HG03139 (cell line): ENCODE results near the gene FOXP1.

ENCODE experiments used
- ATAC-seq: cut with Tn5 transposase; IDR thresholded peaks from one replicate; pipeline ENCODE4 v1.9.1; 2021; ENCODE audit not compliant: unreplicated experiment

The FOXP1 gene

DNA sequence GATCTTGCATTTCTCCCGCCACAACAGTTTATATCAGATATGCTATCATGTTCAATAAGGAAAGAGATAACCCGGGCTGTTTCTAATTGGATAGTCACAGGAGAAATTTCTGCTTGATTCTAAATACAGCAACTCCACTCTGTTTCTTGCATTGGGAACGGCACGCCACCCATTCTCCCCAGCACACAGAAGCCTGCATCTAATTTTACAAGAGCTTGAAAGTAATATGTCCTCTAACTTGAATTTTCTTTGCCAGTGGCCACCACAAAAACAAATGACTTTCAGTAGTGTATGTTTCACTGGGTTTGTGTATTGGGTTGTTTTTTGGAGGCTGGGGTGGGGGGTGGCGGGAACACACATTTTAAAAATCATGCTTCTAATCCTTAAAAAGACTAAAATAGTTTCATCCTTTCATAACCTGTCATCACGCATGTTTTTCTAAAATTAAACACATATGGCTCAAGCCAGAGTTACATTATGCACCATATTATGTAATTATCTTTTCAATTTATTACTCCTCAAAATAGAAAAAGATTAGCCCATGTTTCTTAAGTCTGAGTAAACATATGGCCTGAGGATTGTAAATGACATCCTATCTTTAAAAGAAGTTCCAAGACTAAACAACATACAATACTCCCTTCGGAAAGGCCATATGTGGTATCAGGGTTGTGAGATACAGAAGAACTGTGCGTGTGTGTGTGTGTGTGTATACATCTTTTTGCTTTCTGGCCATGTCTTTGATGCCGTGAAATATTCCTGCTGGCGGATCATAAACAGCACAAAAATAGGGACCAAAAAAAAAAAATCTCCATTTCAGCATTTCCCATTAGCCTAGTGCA lies 176.3 kb downstream of the FOXP1 start:
- ATAC-seq: no peak

DNA sequence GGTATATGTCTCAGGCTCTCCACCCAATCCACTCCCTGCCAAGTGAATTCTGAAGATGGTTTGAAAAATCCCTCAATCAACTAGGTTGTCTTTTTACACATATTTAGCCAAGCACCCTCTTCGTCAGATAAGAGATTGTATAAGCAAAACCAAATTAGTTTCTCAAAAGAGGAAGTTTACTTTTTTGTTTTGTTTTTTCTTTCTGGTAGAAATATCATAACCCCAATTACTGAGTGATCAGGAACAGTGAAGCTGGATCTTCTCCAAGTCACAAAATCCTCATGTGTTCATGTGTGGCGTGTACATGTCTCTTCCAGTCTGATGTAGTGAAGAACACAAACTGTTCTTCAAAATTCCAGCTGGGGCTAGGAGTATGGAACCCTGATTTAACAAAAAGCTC lies 180.6 kb downstream of the FOXP1 start:
- no peak for ATAC-seq

DNA sequence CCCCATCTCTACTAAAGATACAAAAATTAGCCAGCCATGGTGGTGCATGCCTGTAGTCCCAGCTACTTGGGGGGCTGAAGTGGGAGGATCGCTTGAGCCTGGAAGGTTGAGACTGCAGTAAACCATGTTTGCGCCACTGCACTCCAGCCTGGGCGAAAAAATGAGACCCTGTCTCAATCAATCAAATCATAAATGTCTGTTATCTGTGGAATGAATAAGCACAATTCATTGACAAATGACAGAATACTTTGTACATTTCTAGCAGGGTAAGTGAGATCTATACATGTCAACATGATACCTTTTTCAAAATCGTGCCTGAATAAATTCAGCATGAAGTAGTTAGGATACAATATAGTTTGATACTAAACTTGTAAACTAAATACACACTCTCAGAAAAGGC lies 181.2 kb downstream of the FOXP1 start:
- no peak for ATAC-seq

DNA sequence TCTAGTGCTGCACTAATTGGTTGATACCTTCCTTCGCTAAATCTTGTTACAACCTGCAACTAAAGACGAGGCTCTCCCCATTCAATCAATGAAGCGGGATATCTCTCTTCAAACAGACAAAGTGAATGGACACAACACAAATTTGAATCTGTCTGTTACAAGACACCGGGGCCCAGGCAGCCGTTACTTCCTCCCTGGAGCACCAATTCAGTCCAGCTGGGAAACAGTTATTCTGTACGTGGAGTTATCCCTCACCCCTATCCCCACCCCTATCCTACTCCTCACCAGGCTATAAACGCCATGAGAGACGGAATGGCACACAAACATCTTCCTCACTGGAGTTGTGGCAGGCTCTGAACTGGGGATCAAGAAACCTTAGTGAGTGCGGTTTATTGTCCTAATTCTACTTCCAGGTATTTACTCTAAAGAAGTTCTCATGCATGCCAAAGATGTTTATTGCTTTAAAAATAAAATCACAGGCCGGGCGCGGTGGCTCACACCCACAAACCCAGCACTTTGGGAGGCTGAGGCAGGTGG lies 181.8 kb downstream of the FOXP1 start:
- ATAC-seq: no peak

DNA sequence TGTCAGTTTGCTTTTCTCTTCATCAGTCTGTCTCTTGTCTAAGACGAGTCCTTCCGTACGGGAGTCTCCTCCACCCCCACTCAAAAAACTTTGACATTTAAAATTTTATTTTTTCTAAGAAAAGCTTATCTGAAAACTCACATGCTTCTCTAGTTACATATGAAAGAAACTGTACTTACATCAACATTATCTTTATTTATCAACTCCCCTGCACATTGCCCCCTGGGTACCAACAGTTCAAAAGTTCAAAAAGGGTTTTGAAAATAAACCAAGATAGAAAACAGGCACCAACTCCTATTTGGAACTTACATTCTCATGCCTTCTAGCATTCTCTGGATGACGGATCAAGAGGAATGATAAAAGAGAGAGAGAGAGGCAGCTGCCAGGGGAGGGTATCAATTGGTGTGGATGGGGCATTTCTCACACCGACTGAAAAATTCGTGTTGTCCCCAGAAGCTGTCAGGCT lies 182.5 kb downstream of the FOXP1 start:
- no peak for ATAC-seq

DNA sequence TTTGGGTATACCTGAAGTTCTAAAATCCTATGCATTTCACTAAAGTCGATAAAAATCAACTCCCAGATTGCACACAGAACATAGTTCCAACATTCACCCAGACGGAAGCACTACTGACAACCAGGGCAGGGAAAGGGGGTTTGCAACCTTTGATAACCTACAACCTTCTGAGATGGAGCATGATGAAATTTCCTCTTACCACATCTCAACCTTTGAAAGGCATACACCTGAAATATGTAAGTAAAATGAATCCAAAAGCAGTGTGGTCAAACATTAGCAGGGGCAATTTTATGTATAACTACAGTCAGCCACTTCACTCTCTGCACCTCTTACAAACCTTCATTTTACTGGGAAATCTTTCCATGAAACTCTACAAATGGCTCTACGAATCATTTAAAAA lies 184.1 kb downstream of the FOXP1 start:
- ATAC-seq: no peak

DNA sequence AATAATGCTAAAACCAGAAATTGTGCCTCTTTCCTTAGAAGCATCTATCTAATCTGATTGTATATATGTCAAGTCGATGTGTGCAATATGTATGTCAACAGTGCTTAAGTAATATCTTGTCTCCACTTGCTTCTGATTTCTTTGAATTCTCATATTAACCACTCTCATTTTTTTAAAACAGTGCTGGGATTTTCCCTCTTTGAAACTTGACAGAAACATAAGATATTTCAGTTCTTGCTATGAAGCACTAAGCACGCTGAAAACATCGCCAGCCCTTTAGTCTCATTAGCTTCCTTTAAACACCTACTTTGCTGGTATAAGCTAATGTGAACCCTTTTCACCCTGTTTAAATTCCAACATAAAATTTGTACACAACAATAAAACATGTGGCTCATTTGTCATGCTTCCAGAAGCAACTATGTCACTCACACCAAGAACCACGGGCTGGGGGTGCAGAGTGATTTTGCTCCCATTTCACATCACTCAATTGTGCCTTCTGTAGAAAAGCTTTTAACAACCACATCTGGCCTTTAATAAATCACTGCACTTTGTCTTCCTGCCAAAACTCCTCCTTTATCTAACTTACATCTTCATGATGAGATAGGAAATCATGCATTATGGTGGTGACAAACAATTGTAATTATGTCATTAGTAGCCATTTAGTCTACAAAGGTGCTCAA lies 185.2 kb downstream of the FOXP1 start:
- ATAC-seq: no peak

DNA sequence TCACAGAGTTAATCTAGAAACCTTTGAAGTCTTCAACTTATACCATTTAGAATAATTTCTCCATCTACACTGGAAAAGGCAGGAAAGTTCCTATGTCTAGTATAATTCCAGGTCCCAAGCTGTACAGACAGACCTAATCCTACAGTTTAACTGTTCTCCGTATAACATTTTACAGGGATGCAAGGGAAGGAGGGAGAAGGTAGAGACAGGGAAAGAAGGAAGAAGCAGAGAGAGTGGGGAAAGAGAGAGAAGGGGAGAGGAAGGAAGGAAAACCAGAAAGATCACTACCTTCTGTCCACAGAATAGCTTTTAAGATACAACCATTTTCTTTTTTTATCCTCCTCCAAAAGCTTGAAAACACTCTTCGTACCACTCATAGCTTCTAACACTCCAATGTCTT lies 185.8 kb downstream of the FOXP1 start:
- ATAC-seq: no peak

DNA sequence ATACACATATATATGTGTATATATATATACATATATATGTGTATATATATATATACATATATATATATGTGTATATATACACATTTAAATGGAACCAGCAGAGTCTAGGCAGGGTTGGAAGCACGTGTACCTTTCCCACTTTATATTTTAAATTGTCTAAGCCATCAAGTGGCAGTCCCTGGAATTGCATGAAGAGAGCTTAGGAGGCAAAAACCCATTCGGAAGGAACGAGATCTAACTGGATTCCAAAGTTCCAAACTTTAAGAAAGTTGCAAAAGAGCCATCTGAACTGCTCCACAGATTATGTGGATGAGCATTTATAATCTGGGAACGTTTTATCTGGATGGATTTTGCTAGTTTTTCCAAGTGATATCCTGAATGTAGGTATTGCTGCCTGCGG lies 186.5 kb downstream of the FOXP1 start:
- ATAC-seq: no peak

DNA sequence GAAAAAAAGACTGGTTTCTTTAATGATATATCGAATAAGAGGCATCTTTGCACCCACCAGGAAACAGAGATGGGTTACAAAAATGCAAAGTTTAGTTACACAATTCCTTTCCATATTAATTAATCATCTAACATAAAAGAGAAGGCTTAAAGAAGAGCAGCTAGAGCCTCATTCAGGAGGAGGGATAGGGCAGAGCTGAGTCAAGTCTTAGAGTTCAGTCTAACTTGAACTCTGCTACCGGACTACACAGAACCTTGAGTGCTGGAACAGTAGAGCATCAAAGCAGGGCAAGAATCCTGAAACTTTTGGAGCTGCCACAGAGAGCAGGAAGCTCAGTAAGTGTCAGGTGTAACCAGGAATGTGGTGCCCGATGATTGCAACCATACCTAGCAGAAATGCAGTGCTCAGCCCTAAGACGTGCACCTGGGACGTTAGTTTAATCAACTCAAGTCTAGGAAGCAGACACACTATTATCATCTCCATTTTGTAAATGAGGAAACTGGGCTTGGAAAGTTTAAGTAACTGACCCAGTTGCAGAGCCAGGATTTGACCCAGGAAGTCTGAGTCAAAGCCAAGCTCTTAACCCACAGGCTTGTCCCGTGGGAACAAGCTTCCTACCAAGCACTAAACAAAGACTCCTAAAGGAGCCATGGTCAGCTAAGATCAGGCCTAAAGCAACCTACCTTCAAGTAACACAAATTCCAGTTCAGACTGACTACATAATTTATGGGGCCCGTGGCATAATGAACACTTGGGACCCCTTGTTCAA lies 187.4 kb downstream of the FOXP1 start:
- ATAC-seq: no peak

DNA sequence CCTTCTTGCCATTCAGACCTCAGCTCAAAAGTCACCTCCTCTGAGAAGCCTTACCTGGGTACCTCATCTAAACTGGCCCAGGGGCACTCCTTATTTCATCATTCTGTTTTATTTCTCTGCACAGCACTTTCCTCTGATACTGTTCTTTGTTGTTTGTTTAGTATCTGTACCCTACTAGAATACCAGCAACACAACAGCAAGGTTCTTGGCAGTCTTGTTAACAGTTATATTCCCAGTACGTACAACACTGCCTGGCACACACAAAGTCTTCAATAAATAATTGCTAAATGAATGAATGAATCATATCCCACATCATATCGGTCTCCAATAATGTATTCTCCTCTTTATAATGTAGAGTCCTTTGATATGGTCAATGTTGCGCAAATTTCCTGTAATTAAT lies 188.1 kb downstream of the FOXP1 start:
- no peak for ATAC-seq

DNA sequence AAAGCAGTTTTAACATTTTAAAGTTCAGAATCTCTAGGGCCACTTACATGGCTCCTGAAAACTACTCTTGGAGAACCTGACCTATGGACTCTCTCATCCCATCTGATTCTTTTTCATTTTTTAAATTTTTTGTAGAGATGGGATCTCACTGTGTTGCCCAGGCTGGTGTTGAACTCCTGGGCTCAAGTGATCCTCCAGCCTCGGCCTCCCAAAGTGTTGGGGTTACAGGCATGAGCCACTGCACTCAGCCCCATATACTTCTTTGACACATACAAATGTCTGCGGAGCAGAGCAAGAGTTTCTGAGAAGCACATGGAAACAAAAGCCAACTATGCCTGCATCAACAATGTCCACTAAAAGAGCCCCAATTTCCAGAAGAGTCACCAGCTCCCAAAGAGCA lies 189.8 kb downstream of the FOXP1 start:
- no peak for ATAC-seq

DNA sequence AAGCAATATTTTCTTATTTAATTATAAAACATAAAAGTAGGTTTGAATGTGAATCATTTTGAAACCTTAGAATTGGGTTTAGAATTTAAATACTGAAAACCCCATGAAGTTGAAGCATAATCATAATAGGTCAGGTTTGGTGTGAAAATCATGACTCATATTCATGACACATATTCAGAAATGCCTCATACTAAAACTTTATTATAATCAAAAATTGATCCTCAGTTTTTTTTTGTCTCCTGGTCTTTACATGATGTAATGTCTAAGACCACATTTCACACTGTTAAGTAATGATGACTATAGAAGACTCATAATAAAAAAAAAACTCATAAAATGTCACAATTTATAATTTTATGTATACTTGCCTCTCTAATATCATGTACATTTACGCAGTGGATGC lies 190.4 kb downstream of the FOXP1 start:
- peak; percentile 37 for ATAC-seq

DNA sequence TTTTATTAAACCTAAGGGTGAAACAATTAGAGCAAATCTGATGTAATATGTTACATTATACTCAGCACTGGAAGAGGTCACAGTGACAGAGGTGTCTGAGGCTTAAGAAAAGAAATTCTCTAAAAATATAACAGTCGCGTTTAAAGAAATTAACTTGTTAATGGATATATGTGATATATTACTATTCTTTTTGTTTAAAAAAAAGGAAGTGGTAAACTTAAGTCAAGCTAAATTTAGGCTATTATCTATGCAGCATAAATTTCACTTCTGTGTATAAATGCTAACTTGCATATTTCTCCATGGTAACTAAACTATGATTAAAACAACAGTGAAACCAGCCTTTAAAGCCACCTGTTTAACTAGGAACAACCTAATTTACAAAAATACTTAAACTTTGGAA lies 191.3 kb downstream of the FOXP1 start:
- peak; percentile 63 for ATAC-seq

DNA sequence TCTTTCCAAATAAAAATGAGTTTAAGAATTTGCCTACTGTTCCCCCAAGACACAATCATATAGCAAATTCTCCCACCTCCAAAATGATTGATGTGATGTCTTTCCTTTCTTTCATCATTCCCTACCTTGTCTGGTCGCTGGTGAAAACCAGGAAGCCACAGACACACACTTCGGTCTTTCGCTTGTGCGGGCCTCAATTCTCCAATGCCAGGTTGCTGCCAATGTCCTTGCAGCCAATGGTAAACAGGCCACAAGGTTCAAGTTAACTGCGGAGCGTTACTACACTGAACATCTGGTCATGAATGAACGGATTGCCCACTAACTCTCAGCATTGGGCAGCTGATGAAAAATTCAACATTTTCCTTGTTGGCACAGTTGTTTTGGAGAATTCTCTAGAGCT lies 192.2 kb downstream of the FOXP1 start:
- ATAC-seq: no peak

DNA sequence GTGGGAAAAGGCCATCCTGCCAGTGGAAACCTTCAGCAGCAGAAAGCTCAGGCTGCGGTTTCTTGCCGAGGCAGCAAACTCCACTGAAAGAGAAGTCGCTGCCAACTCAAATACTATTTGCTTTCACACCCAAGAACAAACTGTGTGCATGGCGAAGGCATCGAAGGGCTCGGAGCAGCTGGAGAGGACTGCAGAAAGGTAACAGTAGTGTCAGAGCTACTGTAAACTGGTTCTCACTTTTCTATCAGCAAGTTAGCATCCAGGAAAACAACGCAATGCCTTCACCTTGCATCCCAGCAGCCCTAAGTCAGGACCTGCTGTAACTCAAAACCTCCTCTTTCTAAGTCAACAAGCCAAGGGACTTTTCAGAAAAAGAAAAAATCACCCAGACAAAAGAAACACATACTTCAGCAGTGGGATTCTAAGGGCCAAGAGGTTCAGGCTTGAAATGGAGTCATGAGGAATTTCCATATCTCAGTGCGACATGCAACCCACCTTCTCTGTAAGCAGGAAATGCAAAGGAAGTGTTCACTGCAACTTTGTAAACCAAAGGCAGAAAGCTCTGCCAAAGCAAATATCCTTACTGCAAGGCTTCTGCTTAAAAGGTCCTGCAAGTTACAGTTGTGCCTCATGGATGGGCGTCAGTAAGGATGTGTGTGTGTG lies 193.5 kb downstream of the FOXP1 start:
- no peak for ATAC-seq

DNA sequence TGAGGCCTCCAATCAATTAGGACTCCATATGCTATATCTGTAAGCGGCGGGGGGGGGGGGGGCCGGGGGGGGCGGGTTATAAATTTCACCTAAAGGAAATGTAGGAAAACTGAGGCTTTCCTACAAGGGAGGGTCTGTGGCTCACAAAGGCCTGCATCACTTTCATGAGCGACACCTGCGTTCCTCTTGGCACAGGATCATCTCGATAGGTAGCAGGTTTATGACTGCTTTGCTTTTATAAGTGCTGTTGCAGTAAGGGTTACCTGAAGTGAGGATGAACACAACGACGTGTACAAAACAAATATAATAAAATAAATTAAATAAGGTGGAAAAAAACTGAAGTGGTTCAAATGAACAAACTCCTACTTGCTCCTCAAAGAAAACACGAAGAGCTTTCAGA lies 194.3 kb downstream of the FOXP1 start:
- ATAC-seq: no peak

DNA sequence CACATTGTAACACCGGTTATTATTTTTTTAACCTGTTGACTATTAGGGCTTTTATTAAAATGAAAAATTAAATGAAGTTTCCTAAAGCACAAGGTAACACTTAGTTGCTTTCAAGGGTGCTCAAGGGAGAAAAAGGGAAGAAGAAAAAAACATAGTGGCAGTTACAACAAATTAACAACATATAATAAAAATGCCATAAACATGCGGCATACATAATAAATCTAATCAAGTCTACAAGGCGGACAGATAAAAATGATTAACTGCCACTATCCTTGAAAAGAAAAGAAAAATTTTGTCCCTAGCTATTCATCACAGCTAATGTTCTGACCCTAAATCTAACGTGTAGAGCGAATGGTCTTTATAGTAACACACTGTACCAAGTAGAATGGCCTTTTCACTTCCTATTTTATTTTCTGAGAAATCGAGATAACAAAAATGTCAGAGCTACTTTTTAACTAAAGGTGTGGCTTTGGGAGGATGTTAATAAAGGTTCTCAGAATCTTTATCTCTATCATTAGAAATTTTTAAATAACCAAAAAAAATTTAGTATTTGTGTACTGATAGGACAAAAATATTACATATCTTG lies 194.9 kb downstream of the FOXP1 start:
- ATAC-seq: no peak

DNA sequence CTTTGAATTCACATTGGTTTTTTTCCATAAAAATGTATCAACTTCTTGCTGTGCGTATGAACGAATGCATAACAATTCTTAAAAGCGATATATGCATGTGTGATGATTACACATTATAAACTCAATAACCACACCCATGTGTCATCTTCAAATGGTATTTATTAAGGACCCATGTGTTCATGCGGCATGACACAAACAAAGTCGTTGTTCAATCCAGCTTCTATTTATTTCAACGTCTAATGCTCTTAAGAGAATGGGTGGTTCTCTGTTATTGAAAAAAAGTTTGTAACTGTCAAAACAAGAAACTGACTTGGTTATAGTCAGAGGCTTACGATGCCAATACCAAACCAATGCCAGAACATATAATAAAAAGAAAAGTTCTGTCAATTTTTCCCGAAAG lies 195.9 kb downstream of the FOXP1 start:
- ATAC-seq: no peak

DNA sequence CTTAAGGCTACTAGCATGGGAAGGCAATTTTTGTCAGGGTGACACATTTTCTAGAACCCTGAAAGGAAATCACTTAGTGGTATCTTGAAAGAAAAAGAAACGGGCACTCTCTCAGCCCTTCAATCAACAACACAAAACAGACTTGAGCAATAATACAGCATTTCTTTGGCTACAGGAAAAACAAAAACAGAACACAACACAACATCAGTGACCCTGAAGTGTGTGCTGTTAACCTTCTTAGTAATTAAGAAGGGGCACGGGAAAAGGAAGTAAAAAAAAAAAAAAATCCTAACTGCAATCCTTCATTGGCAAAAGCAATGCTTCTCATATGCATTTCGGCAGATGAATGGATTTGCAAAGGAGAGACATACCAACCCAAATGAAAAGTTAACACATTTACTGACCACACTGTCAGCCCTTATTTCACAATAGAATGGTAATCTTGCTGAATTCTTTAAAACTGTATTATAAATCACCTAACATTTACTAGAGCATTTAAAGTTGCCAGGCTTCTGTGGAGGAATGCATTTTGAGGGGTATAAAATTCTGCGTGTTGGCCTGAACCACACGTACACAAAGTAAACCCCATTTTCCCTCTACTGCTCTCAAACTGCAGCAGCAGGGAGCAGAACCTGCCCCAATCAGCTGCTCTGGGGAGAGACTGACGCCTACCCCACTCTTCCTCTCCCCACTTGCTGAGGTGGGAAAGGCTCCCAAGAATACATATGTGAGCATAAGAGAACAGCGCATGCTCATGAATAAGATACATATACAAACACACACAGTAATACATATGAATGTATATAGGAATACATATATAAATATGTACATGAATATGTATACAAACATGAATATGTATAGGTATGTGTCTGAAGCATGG lies 198.5 kb downstream of the FOXP1 start:
- ATAC-seq: no peak
